ENCODE results near the gene PDCD4. TPM values are rescaled to one million over a fixed set of nuclear protein-coding genes. Genes with fewer than 3 reads are reported as not detected.

PDCD4 gene
- total and polyA plus RNA-seq, 2 of the 13 experiments (the other 11 are each of a cell fraction or from before 2014, with no cell fraction given) = 22.8 to 56.2 TPM

- TF ChIP-seq ATF4 (CRISPR knock-in tag; IDR thresholded peaks at IDR 0.05) = no peak
- TF ChIP-seq ISL2 (CRISPR knock-in tag; IDR thresholded peaks at IDR 0.05) = peak; percentile 66
- TF ChIP-seq ZNF746 (CRISPR knock-in tag; IDR thresholded peaks at IDR 0.05) = no peak
- TF ChIP-seq SP2 (CRISPR knock-in tag; IDR thresholded peaks at IDR 0.05) = no peak
- peak; percentile 54; the same call in 1 of the 2 replicates for TF ChIP-seq PITX1 (CRISPR knock-in tag; IDR thresholded peaks at IDR 0.05)
- TF ChIP-seq, protein P1, sequence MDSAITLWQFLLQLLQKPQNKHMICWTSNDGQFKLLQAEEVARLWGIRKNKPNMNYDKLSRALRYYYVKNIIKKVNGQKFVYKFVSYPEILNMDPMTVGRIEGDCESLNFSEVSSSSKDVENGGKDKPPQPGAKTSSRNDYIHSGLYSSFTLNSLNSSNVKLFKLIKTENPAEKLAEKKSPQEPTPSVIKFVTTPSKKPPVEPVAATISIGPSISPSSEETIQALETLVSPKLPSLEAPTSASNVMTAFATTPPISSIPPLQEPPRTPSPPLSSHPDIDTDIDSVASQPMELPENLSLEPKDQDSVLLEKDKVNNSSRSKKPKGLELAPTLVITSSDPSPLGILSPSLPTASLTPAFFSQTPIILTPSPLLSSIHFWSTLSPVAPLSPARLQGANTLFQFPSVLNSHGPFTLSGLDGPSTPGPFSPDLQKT (CRISPR knock-in tag; IDR thresholded peaks at IDR 0.05; ENCODE audit: borderline replicate concordance) = no peak
- TF ChIP-seq POLR2AphosphoS5 (IDR thresholded peaks at IDR 0.05; ENCODE audit: low read depth, low read length) = no peak
- TF ChIP-seq XRCC5 (optimal IDR thresholded peaks at IDR 0.05; ENCODE audit: low read length) = no peak
- TF ChIP-seq ZC3H4 (CRISPR knock-in tag; IDR thresholded peaks at IDR 0.05; ENCODE audit: borderline replicate concordance) = no peak
- no peak for TF ChIP-seq ARHGAP35 (CRISPR knock-in tag; IDR thresholded peaks at IDR 0.05; ENCODE audit: borderline replicate concordance)
- 0 out of 2 replicates have a peak, but pooled peaks have one; percentile 30 for TF ChIP-seq ZNF639 (CRISPR knock-in tag; conservative IDR thresholded peaks at IDR 0.05)
- TF ChIP-seq, protein P2, sequence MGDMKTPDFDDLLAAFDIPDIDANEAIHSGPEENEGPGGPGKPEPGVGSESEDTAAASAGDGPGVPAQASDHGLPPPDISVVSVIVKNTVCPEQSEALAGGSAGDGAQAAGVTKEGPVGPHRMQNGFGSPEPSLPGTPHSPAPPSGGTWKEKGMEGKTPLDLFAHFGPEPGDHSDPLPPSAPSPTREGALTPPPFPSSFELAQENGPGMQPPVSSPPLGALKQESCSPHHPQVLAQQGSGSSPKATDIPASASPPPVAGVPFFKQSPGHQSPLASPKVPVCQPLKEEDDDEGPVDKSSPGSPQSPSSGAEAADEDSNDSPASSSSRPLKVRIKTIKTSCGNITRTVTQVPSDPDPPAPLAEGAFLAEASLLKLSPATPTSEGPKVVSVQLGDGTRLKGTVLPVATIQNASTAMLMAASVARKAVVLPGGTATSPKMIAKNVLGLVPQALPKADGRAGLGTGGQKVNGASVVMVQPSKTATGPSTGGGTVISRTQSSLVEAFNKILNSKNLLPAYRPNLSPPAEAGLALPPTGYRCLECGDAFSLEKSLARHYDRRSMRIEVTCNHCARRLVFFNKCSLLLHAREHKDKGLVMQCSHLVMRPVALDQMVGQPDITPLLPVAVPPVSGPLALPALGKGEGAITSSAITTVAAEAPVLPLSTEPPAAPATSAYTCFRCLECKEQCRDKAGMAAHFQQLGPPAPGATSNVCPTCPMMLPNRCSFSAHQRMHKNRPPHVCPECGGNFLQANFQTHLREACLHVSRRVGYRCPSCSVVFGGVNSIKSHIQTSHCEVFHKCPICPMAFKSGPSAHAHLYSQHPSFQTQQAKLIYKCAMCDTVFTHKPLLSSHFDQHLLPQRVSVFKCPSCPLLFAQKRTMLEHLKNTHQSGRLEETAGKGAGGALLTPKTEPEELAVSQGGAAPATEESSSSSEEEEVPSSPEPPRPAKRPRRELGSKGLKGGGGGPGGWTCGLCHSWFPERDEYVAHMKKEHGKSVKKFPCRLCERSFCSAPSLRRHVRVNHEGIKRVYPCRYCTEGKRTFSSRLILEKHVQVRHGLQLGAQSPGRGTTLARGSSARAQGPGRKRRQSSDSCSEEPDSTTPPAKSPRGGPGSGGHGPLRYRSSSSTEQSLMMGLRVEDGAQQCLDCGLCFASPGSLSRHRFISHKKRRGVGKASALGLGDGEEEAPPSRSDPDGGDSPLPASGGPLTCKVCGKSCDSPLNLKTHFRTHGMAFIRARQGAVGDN (CRISPR knock-in tag; IDR thresholded peaks at IDR 0.05) = peak; percentile 85
- no peak for TF ChIP-seq STAT5B (CRISPR knock-in tag; IDR thresholded peaks at IDR 0.05)
- TF ChIP-seq SALL1 (CRISPR knock-in tag; IDR thresholded peaks at IDR 0.05) = peak; percentile 88
- 0 out of 2 replicates have a peak, but pooled peaks have one; percentile 36 for TF ChIP-seq ZNF263 (CRISPR knock-in tag; IDR thresholded peaks at IDR 0.05)
- TF ChIP-seq ZNF264 (CRISPR knock-in tag; IDR thresholded peaks at IDR 0.05) = peak; percentile 84; the same call in 1 of the 2 replicates
- TF ChIP-seq CENPT (CRISPR knock-in tag; IDR thresholded peaks at IDR 0.05; ENCODE audit: low read depth) = no peak
- TF ChIP-seq, protein P3, sequence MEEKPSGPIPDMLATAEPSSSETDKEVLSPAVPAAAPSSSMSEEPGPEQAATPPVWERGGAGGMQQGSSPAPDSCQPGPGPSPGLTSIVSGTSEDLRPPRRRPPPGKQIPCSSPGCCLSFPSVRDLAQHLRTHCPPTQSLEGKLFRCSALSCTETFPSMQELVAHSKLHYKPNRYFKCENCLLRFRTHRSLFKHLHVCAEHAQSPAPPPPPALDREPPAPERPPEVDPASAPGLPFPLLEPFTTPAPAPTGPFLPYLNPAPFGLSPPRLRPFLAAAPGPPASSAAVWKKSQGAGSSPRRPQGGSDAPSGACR (CRISPR knock-in tag; IDR thresholded peaks at IDR 0.05) = no peak
- TF ChIP-seq KLF15 (CRISPR knock-in tag; IDR thresholded peaks at IDR 0.05; ENCODE audit: borderline replicate concordance) = no peak
Observed at GRCh38 chr10:110840225-110840922, 31.4 kb upstream of the PDCD4 start (continued).
